D721Med (cell line): ENCODE measurements around the gene ATP2A2.
"Not testable (repeated sequence)": the region's sequence is repeated elsewhere in the genome, so short reads cannot be mapped to it uniquely, and the experiment has no call there.

ENCODE experiments used
- DNase-seq: peaks from one replicate; pipeline ENCODE4 v3.0.0; 2011; ENCODE audit warnings: low spot score; ENCODE audit not compliant: insufficient read length
- FAIRE-seq: peaks from 2 replicates; lab custom pipeline; 2011; peaks lifted over from hg19 to GRCh38; lab: Jason Lieb, UNC
- CTCF ChIP-seq: IDR thresholded peaks from 2 replicates; pipeline ENCODE4 v1.5.1; 2012; ENCODE audit warnings: mild to moderate bottlenecking, control low read depth; ENCODE audit not compliant: insufficient read depth; ENCODE audit errors: missing control alignments

ATP2A2 gene

GRCh38 chr12:110353211-110353965 lies 72.3 kb downstream of the ATP2A2 start:
- no peak for FAIRE-seq
- no peak for DNase-seq
- no peak for TF ChIP-seq CTCF

- FAIRE-seq (no peak), DNase-seq (no peak)
- no peak for TF ChIP-seq CTCF
These were observed 73.2 kb downstream of the ATP2A2 start for GRCh38 chr12:110354172-110354780.

GRCh38 chr12:110355073-110355472 lies 74.0 kb downstream of the ATP2A2 start:
- peak; percentile 48 for TF ChIP-seq CTCF
- DNase-seq (no peak), FAIRE-seq (no peak)

GRCh38 chr12:110358384-110359097 lies 77.5 kb downstream of the ATP2A2 start:
- DNase-seq, FAIRE-seq: not testable (repeated sequence)

GRCh38 chr12:110361216-110361615 lies 80.2 kb downstream of the ATP2A2 start:
- DNase-seq (no peak), FAIRE-seq (no peak)
- TF ChIP-seq CTCF: no peak

GRCh38 chr12:110365489-110366320 lies 84.7 kb downstream of the ATP2A2 start:
- no peak for DNase-seq
- TF ChIP-seq CTCF: no peak
- FAIRE-seq: no peak
